ENCODE measurements around the gene PTP4A2.
"Not testable (repeated sequence)": the region's sequence is repeated elsewhere in the genome, so short reads cannot be mapped to it uniquely, and the experiment has no call there.

The PTP4A2 gene

DNA sequence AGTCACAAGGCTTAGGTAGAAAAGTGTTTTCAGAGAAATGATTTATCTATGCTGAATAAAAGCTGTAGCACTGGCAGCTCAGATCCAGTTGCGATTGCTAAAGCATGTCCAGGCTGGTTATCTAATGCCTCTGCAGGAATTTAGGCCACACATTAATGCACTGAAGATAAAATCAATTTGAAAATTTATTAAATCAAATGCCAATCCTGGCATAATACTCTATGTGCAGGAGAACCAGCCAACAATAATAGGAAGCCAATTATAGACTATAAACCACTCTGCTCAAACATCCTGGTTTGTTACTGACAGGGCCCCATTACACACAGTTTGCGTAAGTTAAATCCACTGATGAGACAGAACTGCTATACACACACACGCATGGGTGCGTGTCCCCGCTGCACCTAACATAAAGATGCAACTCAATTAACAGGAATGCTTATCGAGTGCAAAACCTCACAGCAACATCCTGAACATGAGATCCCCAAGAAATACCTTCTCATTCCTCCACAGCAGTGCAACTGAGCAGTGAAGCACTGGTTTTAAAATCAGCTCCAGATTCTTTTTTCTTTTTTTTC, 40.6 kb downstream of the PTP4A2 start:
- DNase-seq (ENCODE audit: insufficient read length, low spot score) = no peak
- FAIRE-seq = no peak
- TF ChIP-seq, protein P1, sequence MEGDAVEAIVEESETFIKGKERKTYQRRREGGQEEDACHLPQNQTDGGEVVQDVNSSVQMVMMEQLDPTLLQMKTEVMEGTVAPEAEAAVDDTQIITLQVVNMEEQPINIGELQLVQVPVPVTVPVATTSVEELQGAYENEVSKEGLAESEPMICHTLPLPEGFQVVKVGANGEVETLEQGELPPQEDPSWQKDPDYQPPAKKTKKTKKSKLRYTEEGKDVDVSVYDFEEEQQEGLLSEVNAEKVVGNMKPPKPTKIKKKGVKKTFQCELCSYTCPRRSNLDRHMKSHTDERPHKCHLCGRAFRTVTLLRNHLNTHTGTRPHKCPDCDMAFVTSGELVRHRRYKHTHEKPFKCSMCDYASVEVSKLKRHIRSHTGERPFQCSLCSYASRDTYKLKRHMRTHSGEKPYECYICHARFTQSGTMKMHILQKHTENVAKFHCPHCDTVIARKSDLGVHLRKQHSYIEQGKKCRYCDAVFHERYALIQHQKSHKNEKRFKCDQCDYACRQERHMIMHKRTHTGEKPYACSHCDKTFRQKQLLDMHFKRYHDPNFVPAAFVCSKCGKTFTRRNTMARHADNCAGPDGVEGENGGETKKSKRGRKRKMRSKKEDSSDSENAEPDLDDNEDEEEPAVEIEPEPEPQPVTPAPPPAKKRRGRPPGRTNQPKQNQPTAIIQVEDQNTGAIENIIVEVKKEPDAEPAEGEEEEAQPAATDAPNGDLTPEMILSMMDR (IDR thresholded peaks at IDR 0.05; ENCODE audit: insufficient read depth, missing control alignments) = no peak

DNA sequence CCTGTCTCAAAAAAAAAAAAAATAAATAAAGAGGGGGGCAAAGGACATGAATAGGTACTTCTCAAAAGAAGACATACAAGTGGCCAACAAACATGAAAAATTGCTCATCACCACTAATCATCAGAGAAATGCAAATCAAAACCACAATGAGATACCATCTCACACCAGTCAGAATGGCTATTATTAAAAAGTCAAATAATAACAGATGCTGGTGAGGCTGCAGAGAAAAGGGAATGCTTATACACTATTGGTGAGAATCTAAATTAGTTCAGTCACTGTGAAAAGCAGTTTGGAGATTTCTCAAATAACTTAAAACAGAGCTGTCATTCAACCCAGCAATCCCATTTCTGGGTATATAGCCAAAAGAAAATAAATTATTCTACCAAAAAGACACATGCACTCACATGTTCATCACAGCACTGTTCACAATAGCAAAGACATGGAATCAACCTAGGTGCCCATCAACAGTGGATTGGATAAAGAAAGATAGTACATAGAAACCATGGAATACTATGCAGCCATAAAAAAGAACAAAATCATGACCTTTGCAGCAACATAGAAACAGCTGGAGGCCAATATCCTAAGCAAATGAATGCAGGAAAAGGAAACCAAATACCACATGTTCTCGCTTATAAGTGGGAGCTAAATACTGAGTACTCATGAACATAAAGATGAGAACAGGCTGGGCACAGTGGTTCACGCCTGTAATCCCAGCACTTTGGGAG, 42.5 kb downstream of the PTP4A2 start:
- FAIRE-seq; DNase-seq (ENCODE audit: insufficient read length, low spot score): not testable (repeated sequence)

DNA sequence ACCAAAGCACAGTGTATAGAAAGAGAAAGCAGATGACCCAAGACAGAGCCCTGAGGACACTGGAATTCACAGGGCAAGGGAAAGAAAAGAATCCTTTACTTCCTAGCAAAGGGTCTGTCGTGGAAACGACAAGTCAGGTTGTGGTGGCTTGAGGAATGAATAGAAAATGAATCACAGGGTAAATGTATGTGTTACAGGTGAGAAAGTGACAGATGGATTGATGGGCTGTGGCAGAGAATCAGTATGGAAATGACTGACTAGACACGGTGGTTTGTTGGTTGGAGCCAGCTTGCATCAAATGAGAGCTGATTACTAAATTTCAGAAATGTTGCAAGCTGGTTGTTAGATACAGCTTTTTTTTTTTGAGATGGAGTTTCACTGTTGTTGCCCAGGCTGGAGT, 46.9 kb downstream of the PTP4A2 start:
- FAIRE-seq (no peak), DNase-seq (ENCODE audit: insufficient read length, low spot score) (no peak)
- TF ChIP-seq, protein P1 (IDR thresholded peaks at IDR 0.05; ENCODE audit: insufficient read depth, missing control alignments) = no peak

DNA sequence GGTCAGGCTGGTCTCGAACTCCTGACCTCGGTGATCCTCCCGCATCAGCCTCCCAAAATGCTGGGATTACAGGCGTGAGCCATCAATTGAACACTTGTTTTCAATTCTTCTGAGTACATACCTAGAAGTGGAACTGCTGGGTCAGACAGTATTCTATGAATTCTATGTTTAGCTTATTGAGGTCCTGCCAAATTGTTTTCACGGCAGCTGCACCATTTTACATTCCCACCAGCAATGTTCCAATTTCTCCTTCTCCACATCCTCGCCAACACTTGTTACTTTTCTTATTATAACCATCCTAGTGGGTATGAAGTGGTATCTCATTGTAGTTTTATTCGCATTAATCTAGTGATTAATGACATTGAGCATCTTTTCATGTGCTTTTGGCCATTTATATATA, 49.9 kb downstream of the PTP4A2 start:
- TF ChIP-seq, protein P1 (IDR thresholded peaks at IDR 0.05; ENCODE audit: insufficient read depth, missing control alignments) = no peak
- DNase-seq (ENCODE audit: insufficient read length, low spot score) = no peak
- no peak for FAIRE-seq

DNA sequence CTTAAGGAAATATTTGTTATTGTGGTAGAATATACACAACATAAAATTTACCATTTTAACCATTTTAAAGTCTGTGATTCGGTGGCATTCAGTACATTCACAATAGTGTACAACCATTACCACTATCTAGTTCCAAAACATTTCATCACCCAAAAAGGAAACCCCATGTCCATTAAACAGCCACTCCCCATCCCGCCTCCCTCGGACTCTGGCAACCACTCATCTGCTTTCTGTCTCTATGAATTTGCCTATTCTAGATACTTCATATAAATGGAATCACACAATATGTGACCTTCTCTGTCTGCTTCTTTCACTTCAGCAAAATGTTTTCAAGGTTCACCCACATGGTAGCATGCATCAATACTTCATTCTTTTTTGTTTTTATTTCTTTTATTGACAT, 51.3 kb downstream of the PTP4A2 start:
- DNase-seq (ENCODE audit: insufficient read length, low spot score) (no peak), FAIRE-seq (no peak)

DNA sequence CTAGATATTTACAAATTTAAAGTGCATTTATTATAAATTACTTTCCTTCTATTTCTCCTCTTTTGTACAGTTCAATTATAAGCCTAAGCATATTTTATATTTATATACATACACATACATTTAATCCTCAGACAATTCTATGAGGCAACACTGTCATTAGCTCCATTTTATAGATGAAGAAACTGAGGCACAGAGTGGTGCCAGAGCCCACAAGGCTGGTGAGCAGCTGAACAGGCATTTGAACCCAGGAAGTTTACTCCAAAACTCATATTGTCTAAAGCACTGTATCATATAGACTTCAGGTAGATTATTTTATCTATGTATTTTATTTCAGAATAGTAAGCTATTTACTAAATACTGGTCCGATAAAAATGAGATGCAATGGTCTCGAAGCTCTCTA, 52.3 kb downstream of the PTP4A2 start:
- FAIRE-seq = no peak
- TF ChIP-seq, protein P1 (IDR thresholded peaks at IDR 0.05; ENCODE audit: insufficient read depth, missing control alignments) = no peak

More for the DNA sequence above, 51.3 kb downstream of the PTP4A2 start:
- TF ChIP-seq, protein P1 (IDR thresholded peaks at IDR 0.05; ENCODE audit: insufficient read depth, missing control alignments) = no peak

DNA sequence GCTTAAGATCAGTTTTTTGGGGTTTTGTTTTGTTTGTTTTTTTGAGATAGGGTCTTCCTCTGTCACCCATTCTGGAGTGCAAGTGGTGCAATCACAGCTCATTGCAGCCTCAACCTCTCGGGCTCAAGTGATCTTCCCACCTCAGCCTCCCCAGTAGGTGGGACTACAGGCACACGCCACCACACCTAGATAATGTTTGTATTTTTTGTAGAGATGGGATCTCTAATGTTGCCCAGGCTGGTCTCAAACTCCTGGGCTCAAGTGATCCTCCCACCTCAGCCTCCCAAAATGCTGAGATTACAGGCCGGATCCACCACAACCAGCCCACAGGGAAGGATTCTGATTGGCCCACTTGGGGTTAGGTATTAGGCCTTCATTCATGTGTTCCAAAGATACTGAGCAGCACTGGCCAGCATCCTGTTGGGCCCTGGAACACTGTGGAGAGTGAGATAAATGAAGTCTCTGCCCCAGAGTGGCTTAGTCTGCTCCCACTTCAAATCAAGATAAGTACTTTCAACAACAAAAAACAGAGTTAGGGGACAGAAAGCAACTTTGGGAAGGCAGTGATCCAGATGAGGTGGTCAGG, 54.7 kb downstream of the PTP4A2 start:
- no peak for FAIRE-seq
- DNase-seq (ENCODE audit: insufficient read length, low spot score) = no peak

More for the DNA sequence above, 52.3 kb downstream of the PTP4A2 start:
- DNase-seq (ENCODE audit: insufficient read length, low spot score) = no peak

More for the DNA sequence above, 54.7 kb downstream of the PTP4A2 start:
- TF ChIP-seq, protein P1 (IDR thresholded peaks at IDR 0.05; ENCODE audit: insufficient read depth, missing control alignments) = no peak
